Testis (tissue), 2 donors: ENCODE data around the gene PLA2G4D.

Experiments
- CTCF ChIP-seq, 3 experiments: fragments of 450-650 bp in 2 of 3; fragments of 200-600 bp in 1 of 3; sonication (generic) in 1 of 3; IDR thresholded peaks; one replicate each; pipeline ENCODE4 v1.5.1; 2016 to 2019; ENCODE audit warnings: antibody characterized with exemption in 3 of 3, mild to moderate bottlenecking in 2 of 3, moderate library complexity in 1 of 3
- POLR2A ChIP-seq: fragments of 450-650 bp; IDR thresholded peaks from one replicate; pipeline ENCODE4 v1.6.1; 2017; ENCODE audit warnings: antibody characterized with exemption, mild to moderate bottlenecking, moderate library complexity

- TF ChIP-seq POLR2A, result no peak
- TF ChIP-seq CTCF (IDR thresholded peaks at IDR 0.05), result no peak
These were observed 1.7 kb downstream of the PLA2G4D start for GRCh38 chr15:42092398-42093318.
